ENCODE data around the gene PRKD2.
"Not testable (repeated sequence)": the region's sequence is repeated elsewhere in the genome, so short reads cannot be mapped to it uniquely, and the experiment has no call there.

The PRKD2 gene

DNA sequence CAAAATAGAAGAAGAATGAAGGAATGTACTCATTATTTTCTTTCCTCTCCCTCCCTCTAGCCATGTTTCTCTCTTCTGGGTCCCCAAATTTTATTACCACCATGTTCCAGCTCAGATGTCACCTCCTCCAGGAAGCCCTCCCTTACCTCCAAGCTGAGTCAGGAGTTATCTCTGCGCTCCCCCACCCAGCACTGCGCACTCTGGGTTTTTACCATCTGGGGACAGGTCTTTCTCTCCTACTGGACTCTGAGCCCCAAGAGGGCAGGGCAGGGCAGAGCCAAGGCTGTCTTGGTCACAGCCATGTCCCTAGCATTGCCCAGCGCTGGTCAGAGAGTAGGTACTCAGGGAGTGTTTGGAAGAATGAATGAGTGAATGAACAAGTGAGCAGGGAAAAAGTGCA lies 83.8 kb downstream of the PRKD2 start:
- no peak for DNase-seq (ENCODE audit: low read depth in 2 of 2)

DNA sequence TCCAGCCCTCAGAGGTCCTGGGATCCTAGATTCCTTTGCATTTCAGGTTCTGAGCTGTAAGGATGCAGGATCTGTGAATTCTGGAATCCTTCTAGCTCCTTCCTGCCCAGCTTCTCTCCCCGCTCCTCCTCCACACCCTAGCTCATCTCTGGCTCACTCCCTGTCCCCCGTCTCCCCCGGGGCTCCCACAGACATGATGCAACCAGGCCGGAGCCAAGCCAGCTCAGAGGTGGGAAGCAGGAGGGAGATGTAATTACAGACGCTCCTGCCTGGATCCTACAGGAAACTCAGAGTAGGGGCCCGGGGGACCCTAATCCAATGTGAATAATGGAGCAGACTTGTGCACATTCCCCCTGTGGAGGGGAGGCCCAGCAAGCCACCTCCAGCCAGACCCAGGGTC lies 85.4 kb downstream of the PRKD2 start:
- DNase-seq (ENCODE audit: low read depth in 2 of 2), result no peak

DNA sequence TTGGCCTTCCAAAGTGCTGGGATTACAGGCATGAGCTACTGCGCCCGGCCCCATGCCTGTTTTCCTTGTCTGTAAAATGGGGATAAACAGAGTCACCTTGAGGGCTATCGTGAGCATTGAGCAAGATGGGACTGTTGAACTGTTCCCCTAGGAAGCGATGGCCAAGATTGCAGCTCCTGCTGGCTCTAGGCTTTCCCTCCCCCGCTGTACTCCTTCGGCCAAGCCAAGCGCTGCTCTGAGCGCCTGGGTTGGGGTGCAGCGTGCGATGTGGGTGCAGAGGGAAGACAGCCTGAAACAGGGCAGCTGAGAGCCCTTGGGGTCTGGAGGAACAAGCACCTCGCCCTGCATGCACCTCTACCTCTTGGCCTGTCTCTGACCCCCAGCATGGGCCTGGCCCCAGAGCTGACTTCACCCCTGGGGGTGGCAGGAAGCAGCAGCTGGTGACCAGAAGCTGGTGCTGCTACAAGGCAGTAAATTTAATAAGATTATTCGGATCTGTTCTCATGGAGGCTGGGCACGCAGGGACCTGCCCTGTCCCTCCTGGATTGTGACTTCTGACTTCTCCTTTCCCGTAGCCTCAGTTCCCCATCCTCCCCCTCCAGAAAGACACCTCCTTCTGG lies 86.2 kb downstream of the PRKD2 start:
- no peak for DNase-seq (ENCODE audit: low read depth in 2 of 2)

DNA sequence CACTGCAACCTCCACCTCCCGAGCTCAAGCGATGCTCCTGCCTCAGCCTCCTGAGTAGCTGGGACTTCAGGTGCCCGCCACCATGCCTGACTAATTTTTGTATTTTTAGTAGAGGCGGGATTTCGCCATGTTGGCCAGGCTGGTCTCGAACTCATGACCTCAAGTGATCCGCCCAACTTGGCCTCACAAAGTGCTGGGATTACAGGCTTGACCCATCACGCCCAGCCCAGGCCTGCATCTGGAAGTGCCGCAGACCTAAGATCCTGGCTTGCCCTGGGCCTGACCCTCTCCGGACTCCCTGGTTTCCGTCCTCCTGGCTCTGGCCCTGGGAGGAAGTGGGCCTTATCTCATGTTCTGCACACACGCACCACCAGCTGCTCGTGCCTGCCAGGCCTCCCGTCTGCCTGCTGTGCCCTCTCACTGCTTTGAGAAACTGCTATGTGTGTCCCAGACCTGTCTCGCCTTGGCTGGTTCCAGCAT lies 87.3 kb downstream of the PRKD2 start:
- DNase-seq (ENCODE audit: low read depth in 2 of 2), result no peak

DNA sequence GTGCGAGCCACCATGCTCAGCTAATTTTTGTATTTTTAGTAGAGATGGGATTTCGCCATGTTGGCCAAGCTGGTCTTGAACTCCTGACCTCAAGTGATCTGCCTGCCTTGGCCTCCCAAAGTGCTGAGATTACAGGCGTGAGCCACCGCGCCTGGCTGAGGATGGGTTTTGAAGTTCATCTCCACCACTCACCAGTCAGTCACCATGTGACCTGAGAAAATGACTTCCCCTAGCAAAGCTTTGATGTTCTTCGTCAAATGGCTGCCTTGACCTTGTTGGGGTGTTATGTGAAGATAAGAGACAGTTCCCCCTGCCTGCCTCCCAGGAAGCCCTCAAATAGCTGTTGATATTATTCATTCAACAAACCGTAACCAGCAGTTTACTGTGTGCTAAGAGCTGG lies 87.9 kb downstream of the PRKD2 start:
- not testable (repeated sequence) for DNase-seq (ENCODE audit: low read depth in 2 of 2)

DNA sequence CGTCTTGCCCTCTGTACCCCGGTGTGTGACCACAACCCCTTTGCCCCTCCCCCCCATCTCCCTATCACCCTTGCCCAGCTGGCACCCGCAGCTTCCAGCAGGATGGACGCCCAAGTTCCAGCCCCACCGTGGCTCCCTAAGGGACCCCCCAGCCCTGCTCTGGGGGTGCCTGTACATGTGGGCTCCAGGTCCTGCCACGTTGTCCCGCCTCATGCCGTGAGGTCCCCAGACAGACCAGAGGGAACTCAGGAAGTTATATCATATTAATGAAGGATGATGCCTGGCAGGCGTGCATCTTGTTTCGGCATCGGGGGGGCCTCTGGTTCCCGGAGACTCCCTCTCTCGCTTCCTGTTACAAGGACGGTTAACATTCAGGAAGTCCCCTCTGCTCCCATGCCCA lies 90.5 kb downstream of the PRKD2 start:
- no peak for DNase-seq (ENCODE audit: low read depth in 2 of 2)

DNA sequence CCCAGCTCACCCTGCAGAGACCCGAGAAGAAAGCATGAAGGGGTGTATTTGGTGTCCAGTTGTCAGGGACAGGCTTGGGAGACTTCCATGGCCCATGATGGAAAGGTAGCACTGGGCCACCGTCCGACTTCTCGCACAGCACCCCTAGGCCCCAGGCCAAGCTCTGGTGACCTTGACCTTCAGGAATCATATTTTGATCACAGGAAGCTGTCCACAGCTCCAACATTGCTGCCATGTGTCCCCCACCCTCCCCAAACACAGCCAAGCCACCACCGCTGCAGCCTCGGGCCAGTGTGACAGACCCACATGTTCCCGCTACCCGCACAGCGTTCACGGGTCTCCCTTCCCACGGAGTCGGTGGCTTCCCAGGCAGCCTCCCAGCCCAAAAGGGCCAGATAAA lies 91.2 kb downstream of the PRKD2 start:
- no peak for DNase-seq (ENCODE audit: low read depth in 2 of 2)

DNA sequence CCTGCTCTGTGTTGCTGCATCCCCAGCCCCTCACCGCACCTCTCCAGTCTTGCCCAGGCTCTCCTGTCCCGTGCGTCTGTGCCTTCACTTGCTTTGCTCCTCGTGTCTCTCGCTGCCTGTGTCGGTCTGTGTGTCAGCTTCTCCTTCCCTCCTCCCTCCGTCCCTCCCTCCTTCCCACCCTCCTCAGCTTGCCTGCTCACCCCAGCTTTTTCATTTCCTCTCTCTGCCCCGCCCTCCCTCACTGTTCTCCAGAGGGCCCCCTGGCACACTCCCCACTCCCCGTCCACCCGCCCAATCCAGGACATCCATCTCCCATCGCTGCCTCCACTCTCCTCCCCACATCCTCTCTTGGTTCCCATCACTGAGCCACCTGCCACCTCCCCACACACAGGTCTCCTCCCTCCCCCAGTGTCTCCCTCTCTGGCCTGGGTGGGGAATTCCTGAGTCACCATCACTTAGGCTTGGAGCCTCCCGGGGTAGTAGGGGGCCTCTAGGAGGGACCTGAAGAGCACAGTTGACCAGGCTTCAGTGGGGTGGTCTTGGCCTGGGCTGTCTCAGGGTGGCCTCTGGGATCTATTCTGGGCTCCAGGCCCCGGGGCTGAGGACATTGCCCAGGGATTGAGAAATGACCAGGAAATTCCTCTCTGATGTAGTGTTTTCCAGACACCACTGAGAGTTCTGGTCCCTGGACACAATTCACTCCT lies 91.8 kb downstream of the PRKD2 start, which contains the start of gene PTGIR:
PTGIR (minus strand) TSS at position 132 of the 704 bp plus-strand sequence. CDS start 864 bp downstream, outside the sequence.
- no peak for DNase-seq (ENCODE audit: low read depth in 2 of 2)
